ENCODE results near the gene VWA5A. TPM values are rescaled to one million over a fixed set of nuclear protein-coding genes. Genes with fewer than 3 reads are reported as not detected.

The VWA5A gene
- total RNA-seq, 1 donor, result 6.6 TPM

DNA sequence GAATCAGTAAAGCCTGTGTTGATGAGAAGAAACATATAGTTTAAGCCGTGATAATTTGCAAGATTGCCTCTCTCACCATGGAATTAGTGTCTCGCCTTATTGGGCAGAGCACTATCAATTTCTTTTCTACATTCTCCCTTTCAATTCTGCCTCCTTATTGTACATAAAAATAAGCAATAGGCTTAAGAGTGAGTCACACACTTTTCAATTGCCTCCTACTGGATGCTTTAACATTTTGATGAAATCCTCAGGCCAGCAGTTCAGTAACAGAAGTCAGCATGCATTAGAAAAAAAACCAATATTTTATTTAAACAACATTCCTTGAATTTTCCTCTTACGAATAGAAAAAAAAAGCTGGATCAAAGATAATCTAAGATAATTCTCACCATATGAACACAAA, 33.8 kb upstream of the VWA5A start:
- H3K4me1 ChIP-seq (ENCODE audit: insufficient read depth, low read length), result peaks cover under 1% of the 10 kb centered on the region
- H3K9me3 ChIP-seq (ENCODE audit: low read depth, low read length), result no peaks in the 10 kb centered on the region
- peaks cover 3% of the 10 kb centered on the region for H3K27me3 ChIP-seq (ENCODE audit: insufficient read depth, low read length)
- H3K4me3 ChIP-seq (ENCODE audit: low read length), result no peak overlapping the region

GRCh38 chr11:124082371-124082770, 32.9 kb upstream of the VWA5A start:
- peaks cover 3% of the 10 kb centered on the region for H3K27me3 ChIP-seq (ENCODE audit: insufficient read depth, low read length)

DNA sequence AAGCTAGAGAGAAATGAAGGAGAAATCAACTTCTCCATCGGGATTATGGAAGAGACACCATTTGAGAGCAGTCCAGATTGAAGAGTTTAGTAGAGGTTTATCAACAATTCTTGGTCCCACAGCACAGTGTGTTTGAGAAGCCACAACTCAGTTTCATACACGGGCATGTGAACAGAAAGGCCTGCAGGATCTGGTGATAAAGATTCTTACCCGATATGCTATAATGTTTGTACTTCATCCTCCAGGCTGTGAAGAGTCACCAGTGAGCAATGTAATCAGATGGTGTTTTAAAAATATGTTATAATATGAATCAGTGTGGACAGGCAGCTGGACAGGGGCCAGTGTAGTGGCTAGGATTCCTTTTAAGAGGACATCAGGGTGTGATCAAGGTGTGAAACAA, 29.7 kb upstream of the VWA5A start:
- Histone ChIP-seq H3K27me3 (ENCODE audit: insufficient read depth, low read length) (peaks cover 3% of the 10 kb centered on the region), H3K4me1 (ENCODE audit: insufficient read depth, low read length) (no peaks in the 10 kb centered on the region), H3K9me3 (ENCODE audit: low read depth, low read length) (no peaks in the 10 kb centered on the region), H3K4me3 (ENCODE audit: low read length) (no peak overlapping the region)

More at GRCh38 chr11:124082371-124082770, 32.9 kb upstream of the VWA5A start:
- no peaks in the 10 kb centered on the region for H3K4me1 ChIP-seq (ENCODE audit: insufficient read depth, low read length)
- H3K4me3 ChIP-seq (ENCODE audit: low read length), result no peak overlapping the region
- no peaks in the 10 kb centered on the region for H3K9me3 ChIP-seq (ENCODE audit: low read depth, low read length)

DNA sequence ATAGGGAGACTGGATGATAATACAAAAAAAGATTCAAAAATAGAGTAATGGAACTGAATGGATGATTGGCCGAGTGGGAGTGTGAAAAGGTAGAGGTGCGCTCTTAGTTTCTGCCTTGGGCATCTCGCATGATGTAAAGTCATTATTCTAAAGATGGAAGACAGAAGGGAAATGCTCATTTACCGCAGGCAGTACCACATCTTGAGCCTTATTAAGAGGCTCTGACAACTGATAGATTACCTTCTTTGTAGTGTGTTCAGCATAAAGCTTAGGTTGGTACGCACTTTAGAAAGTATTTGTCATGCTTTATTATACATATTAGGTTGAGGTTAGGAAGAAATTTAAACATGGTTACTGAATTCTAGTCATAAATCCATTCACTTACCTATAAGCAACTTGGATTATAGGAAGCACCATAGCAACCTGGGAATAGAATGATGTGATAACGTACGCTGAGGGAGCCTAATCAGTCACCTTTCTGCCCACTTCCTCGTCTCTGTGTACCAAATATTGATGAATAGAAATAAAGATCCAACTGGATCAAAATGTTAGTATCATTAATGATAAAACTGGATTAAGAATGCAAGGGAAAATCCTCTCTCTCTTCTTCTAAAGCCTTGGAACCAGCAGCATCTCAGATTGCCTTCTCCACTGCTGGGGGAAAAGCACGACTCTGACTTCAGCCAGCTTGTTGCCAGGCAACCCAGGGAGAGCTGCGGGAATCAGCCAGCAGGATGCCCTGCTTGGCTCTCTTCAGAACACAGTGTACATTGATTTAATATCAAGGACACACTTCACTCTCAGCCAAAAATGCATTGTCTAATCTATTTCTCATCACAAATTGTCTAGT, 29.0 kb upstream of the VWA5A start:
- no peaks in the 10 kb centered on the region for H3K9me3 ChIP-seq (ENCODE audit: low read depth, low read length)
- no peak overlapping the region for H3K4me3 ChIP-seq (ENCODE audit: low read length)
- H3K4me1 ChIP-seq (ENCODE audit: insufficient read depth, low read length), result no peaks in the 10 kb centered on the region
- peaks cover 3% of the 10 kb centered on the region for H3K27me3 ChIP-seq (ENCODE audit: insufficient read depth, low read length)

DNA sequence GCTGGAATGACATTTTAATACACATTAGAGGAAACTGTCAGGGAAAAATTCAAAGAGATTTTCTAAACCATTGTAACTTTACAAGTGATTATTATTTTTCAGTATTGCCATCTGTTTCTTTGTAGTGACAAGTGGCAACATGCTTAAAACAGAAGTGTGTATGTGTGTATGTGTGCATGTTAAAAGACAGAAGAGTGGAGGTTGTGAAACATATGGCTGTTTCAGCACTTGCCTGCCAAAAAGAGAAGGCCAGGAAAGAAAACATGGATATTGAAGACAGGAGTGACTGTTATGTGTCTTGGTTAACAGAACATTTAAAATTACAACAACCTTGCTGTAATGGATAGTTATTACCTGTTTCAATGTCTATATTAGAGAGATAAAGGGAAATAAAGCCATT, 24.3 kb upstream of the VWA5A start:
- H3K27me3 ChIP-seq (ENCODE audit: insufficient read depth, low read length), result no peaks in the 10 kb centered on the region
- no peaks in the 10 kb centered on the region for H3K4me1 ChIP-seq (ENCODE audit: insufficient read depth, low read length)
- no peaks in the 10 kb centered on the region for H3K9me3 ChIP-seq (ENCODE audit: low read depth, low read length)
- H3K4me3 ChIP-seq (ENCODE audit: low read length), result no peak overlapping the region

- Histone ChIP-seq H3K4me1 (ENCODE audit: insufficient read depth, low read length) (no peaks in the 10 kb centered on the region), H3K27me3 (ENCODE audit: insufficient read depth, low read length) (no peaks in the 10 kb centered on the region), H3K9me3 (ENCODE audit: low read depth, low read length) (no peaks in the 10 kb centered on the region), H3K4me3 (ENCODE audit: low read length) (no peak overlapping the region)
Observed at GRCh38 chr11:124093330-124093729, 21.9 kb upstream of the VWA5A start.

DNA sequence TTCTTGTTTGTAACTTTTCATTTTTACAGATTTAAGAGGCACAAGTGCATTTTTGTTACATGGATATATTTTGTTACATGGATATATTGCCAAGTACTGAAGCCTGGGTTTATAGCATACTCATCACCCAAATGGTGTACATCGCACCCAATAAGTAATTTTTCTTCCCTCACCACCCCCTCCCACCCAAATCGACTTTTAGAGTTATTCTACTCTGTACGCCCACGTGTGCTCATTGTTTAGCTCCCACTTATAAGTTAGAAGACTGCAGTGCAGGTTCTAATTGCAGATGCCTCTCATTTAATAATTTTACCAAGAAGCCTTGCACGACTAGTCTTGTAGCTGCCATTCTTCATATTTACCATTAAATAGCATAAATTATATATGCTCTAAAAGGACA, 20.5 kb upstream of the VWA5A start:
- no peak overlapping the region for H3K4me3 ChIP-seq (ENCODE audit: low read length)
- no peaks in the 10 kb centered on the region for H3K27me3 ChIP-seq (ENCODE audit: insufficient read depth, low read length)
- no peaks in the 10 kb centered on the region for H3K9me3 ChIP-seq (ENCODE audit: low read depth, low read length)
- H3K4me1 ChIP-seq (ENCODE audit: insufficient read depth, low read length), result no peaks in the 10 kb centered on the region

- H3K9me3 ChIP-seq (ENCODE audit: low read depth, low read length), result no peaks in the 10 kb centered on the region
- peaks cover 3% of the 10 kb centered on the region for H3K4me1 ChIP-seq (ENCODE audit: insufficient read depth, low read length)
- H3K4me3 ChIP-seq (ENCODE audit: low read length), result no peak overlapping the region
- H3K27me3 ChIP-seq (ENCODE audit: insufficient read depth, low read length), result no peaks in the 10 kb centered on the region
Observed at GRCh38 chr11:124096364-124096763, 18.9 kb upstream of the VWA5A start.

DNA sequence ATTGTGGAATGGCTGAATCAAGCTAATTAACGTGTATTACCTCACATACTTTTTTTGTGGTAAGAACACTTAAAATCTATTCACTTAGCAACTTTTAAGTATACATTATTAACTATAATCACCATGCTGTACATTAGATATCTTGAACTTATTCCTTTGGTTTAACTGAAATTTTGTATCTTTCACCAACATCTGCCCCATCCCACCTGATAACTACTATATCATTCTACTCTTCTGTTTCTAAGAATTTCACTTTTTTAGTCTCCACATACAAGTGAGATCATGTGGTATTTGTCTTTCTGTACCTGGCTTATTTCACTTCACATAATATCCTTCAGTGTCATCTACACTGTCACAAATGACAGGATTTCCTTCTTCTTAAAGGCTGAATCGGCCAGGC, 17.1 kb upstream of the VWA5A start:
- Histone ChIP-seq H3K4me3 (ENCODE audit: low read length) (no peak overlapping the region), H3K9me3 (ENCODE audit: low read depth, low read length) (no peaks in the 10 kb centered on the region), H3K4me1 (ENCODE audit: insufficient read depth, low read length) (peaks cover 11% of the 10 kb centered on the region), H3K27me3 (ENCODE audit: insufficient read depth, low read length) (no peaks in the 10 kb centered on the region)

DNA sequence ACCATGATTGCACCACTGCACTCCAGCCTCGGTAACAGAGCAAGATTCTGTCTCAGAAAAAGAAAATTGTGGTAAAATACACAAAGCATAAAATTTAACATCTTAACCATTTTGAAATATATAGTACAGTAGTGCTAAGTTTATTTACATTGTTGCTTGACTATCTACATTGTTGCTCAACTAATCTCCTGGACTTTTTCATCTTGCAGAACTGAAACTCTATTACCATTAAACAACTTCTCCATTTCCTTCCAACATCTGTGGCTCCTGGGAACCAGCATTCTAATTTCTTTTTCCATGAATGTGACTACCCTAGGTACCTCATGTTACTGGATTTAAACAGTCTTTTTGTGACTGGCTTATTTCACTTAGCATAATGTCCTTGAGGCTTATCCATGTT, 13.5 kb upstream of the VWA5A start:
- no peak overlapping the region for H3K4me3 ChIP-seq (ENCODE audit: low read length)
- no peaks in the 10 kb centered on the region for H3K9me3 ChIP-seq (ENCODE audit: low read depth, low read length)
- H3K27me3 ChIP-seq (ENCODE audit: insufficient read depth, low read length), result no peaks in the 10 kb centered on the region

GRCh38 chr11:124108156-124108555, 7.1 kb upstream of the VWA5A start:
- no peak overlapping the region for H3K4me3 ChIP-seq (ENCODE audit: low read length)
- no peaks in the 10 kb centered on the region for H3K4me1 ChIP-seq (ENCODE audit: insufficient read depth, low read length)
- no peaks in the 10 kb centered on the region for H3K9me3 ChIP-seq (ENCODE audit: low read depth, low read length)
- no peaks in the 10 kb centered on the region for H3K27me3 ChIP-seq (ENCODE audit: insufficient read depth, low read length)

More for the DNA sequence above, 13.5 kb upstream of the VWA5A start:
- H3K4me1 ChIP-seq (ENCODE audit: insufficient read depth, low read length), result peaks cover 11% of the 10 kb centered on the region

DNA sequence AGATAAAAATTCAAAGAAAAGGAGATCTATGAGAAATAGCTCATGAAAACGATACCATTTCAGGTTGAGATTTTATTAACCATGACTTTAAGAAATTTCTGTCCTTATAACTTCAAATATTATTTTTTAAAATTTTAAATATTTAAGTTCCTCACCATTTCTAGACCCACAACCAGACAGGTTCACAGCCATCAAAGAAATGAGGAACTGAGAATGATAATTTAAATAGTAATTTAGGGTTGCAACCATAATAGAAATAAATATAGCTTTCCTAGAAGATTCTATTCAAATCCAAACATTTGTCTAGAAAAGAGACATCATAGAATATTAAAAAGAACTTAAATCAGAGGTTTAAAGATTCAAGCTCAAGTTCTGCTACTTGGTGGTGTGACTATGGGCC, 5.9 kb upstream of the VWA5A start:
- Histone ChIP-seq H3K27me3 (ENCODE audit: insufficient read depth, low read length) (no peaks in the 10 kb centered on the region), H3K4me3 (ENCODE audit: low read length) (no peak overlapping the region), H3K9me3 (ENCODE audit: low read depth, low read length) (no peaks in the 10 kb centered on the region), H3K4me1 (ENCODE audit: insufficient read depth, low read length) (no peaks in the 10 kb centered on the region)

DNA sequence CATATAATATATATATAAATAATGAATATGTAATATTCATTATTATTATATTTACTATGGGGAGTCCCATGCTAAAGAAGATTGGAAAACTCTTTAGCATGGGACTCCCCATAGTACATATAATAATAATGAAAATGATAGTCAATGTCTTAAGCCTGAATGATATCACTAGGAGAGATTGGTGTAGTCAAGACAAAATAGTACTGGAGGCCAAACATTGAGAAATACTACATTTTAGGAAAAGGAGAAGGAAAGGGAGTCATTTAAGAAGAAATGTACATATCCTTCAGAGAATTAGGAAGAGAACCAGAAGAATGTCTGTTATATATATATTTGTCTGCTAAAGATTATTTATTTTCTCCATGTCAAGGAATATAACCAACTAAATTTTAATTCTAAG, 5.0 kb upstream of the VWA5A start:
- H3K4me3 ChIP-seq (ENCODE audit: low read length), result no peak overlapping the region
- H3K27me3 ChIP-seq (ENCODE audit: insufficient read depth, low read length), result no peaks in the 10 kb centered on the region
- peaks cover 6% of the 10 kb centered on the region for H3K4me1 ChIP-seq (ENCODE audit: insufficient read depth, low read length)
- no peaks in the 10 kb centered on the region for H3K9me3 ChIP-seq (ENCODE audit: low read depth, low read length)

DNA sequence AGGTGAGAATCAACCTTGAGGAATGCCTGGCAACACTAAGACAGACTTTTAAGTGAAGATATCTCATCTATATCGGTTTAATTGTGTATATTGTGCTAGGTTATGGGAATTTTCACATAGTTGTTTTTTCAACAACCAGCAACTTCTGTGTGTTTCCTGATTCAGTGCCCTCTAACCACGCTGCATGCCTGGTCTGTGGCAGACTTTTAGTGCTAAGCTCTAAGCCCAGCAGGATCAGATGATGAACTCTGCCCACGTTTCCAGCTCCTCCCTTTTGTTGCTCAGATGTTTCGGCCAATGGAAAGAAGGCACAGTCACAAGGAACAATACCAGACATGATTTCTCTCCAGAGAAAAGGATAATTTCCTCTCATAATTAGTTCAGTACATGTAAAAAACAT, 1.4 kb upstream of the VWA5A start:
- Histone ChIP-seq H3K4me1 (ENCODE audit: insufficient read depth, low read length) (peaks cover 21% of the 10 kb centered on the region), H3K9me3 (ENCODE audit: low read depth, low read length) (no peaks in the 10 kb centered on the region), H3K27me3 (ENCODE audit: insufficient read depth, low read length) (no peaks in the 10 kb centered on the region), H3K4me3 (ENCODE audit: low read length) (no peak overlapping the region)

GRCh38 chr11:124115782-124116616, 749 bp downstream of the VWA5A start:
- peak overlapping the region; percentile 63 for H3K4me3 ChIP-seq (ENCODE audit: low read length)
- H3K4me1 ChIP-seq (ENCODE audit: insufficient read depth, low read length), result peaks cover 21% of the 10 kb centered on the region
- no peaks in the 10 kb centered on the region for H3K27me3 ChIP-seq (ENCODE audit: insufficient read depth, low read length)
- H3K9me3 ChIP-seq (ENCODE audit: low read depth, low read length), result no peaks in the 10 kb centered on the region

Measured in mononuclear cell (primary cell).